Activated T-cell treated with anti-CD3 and anti-CD28 coated beads, Interleukin-2, amount 50 U/mL, for 4 hours (primary cell): ENCODE data around the gene CASZ1. TPM values are rescaled to one million over a fixed set of nuclear protein-coding genes. Genes with fewer than 3 reads are reported as not detected.

Source experiments
- ATAC-seq, 2 donors: fragments of 200-7000 bp; cut with Tn5 transposase; one replicate each; pipeline ENCODE4 v1.10.0; 2021
- DNase-seq: peaks from one replicate; pipeline ENCODE4 v3.0.0-alpha.2; 2020
- H3K27me3 Mint-ChIP-seq: one replicate; pipeline ENCODE4 v1.8.0; 2021; ENCODE audit warnings: low read depth, mixed read lengths
- H3K36me3 Mint-ChIP-seq: one replicate; pipeline ENCODE4 v1.8.0; 2022; ENCODE audit warnings: mixed read lengths; ENCODE audit not compliant: insufficient read depth
- H3K4me1 Mint-ChIP-seq: one replicate; pipeline ENCODE4 v1.8.0; 2021; ENCODE audit warnings: low read depth, mixed read lengths
- H3K4me3 Mint-ChIP-seq: one replicate; pipeline ENCODE4 v1.8.0; 2021; ENCODE audit warnings: mild to moderate bottlenecking, moderate library complexity, mixed read lengths
- H3K9me3 Mint-ChIP-seq: one replicate; pipeline ENCODE4 v1.8.0; 2021; ENCODE audit warnings: mixed read lengths
- total RNA-seq, 3 donors: library from RNA; stranded (reverse); gene quantifications; one replicate each; pipeline ENCODE4 v1.2.1, GENCODE V29; 2021

Gene CASZ1
- total RNA-seq, 3 donors from 2014 or later, result 6.9 to 11.2 (median 8.4) TPM

DNA sequence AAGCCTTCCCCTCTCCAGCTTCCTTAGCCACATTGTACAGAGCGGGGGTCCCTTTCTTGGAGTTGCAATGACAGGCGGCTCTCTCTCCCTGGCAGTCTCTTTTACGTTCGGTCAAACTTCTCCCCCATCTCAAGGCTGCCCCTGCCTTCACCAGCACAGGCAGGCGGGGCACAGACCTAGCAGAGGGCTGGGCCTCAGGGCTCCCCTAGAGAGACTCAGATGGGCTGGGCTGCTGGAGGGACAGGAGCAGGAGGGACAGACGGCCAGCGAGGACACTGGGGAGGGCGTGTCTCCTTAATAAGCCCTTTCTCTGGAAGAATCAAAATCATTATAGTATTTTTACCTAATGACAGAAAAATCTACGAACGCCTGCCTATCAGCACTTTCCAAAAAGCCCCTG, 79.6 kb downstream of the CASZ1 start:
- no peak for DNase-seq
- Mint-ChIP-seq H3K9me3 (no peaks in the 10 kb centered on the region), H3K4me1 (no peaks in the 10 kb centered on the region), H3K36me3 (no peaks in the 10 kb centered on the region), H3K27me3 (peaks cover 6% of the 10 kb centered on the region), H3K4me3 (no peak overlapping the region)
- ATAC-seq, result no peak

DNA sequence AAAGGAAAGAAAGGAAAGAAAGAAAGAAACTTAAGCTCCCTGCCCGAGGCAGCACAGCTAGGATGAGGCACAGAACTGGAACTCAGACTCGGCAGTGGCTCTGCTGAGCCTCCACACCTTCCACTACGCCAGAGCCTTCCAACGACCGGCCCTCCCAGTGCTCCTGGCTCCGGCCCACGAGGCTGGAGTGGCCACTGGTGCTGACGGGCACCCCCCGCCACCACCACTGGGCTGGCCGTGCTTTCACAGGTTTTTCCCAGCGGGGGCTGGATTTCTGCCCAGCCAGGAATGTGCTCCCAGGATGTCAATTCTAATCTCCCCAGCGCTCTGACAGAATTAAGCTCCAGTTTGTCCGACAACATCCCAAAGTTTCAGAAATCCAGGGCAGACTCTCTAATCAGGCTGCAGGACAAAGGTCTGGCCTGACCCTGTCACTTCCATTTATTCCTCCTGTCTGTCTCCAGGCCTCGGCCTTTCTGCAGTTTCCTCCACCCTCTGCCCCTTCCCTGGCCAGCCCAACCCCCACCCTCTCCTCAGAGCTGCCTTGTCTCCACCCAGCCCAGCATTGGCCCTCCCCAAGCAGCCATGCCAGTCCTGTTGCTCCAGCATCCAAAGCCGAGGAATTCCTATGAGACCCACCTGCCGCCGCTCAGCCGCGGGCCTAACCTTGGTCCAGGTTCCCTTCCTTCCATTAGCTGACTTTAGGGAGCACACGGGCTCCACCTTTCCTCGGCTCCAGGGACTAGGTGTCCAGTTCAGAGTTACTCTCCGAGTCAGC, 81.9 kb downstream of the CASZ1 start:
- Mint-ChIP-seq H3K4me1 (no peaks in the 10 kb centered on the region), H3K9me3 (no peaks in the 10 kb centered on the region), H3K27me3 (peaks cover 6% of the 10 kb centered on the region), H3K4me3 (no peak overlapping the region), H3K36me3 (no peaks in the 10 kb centered on the region)
- no peak for DNase-seq
- no peak for ATAC-seq

DNA sequence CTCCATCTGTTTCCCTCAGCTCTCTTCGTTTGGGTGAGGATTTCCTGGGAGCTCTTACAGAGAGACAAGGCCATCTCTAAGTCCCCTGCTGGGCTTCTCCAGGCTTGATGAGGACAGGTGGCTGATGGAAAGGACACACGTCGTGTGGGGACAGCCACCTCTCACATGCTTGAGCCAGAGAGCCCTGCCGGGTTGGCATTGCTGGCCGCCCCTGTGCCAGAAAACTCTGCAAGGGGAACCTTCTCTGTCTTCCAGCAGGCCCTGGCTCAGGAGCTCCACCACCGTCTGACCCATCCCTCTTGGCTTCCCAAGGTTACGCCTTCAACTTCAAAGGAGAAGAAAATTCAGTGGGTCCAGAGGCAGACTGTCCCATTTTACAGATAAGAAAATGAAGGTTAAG, 82.8 kb downstream of the CASZ1 start:
- H3K4me3 Mint-ChIP-seq, result no peak overlapping the region
- ATAC-seq, result no peak
- H3K4me1 Mint-ChIP-seq, result no peaks in the 10 kb centered on the region
- H3K36me3 Mint-ChIP-seq, result no peaks in the 10 kb centered on the region
- DNase-seq, result no peak
- H3K9me3 Mint-ChIP-seq, result no peaks in the 10 kb centered on the region
- peaks cover 6% of the 10 kb centered on the region for H3K27me3 Mint-ChIP-seq

DNA sequence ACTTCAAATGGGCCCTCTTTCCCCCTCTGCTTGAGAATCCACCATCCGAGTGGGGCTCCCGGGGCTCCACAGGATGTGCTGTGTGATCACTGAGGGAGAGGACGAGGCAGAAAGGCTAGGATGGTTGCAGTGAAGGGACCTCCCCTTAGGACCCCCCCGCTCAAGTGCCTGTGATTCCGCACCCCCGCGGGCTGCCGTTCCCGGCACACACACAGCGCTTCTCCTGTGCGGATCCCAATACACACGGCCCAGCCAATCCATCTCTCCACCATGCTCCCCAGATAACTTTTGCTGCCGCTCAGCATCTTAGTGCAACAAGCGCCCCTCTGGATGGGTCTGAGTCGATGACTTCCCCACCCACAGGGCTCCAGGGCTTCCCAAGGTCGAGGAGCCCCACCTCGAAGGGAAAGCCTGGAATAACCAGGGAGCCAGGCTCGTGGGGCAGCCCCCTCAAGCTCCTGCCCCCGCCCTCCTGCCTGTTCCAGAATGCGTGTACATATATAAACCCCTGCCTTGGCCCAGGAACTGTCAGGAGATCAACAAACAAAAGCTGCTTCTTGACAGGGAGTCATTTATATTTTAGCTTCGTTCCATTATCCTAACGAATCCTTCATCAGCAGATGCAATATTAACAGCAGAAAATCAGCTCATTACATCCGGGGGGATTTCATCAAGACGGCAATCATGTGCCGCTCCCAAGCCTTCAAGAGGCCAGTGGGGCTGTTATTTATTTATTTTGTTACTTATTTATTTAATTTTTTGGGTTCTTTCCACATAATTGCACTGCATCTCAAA, 83.7 kb downstream of the CASZ1 start:
- no peak overlapping the region for H3K4me3 Mint-ChIP-seq

DNA sequence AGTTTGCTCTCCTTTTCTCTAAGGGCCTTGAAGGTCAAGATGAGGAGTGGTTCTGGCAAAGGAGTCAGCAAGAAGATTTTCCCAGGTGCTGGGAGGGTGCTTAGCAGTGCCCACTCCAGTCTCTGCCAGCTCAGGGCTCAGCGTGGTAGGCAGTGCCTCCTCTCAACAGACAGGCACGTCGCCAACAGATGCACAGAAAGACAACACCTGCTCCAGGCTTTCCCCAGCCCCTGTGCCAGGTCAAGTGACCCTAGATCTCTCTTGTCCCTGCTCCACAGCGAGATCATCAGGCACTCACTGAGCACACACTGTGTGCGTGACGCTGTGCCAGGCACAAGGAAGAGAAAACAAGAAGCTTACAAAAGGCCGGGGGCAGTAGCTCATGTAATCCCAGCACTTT, 86.0 kb downstream of the CASZ1 start:
- peaks cover 3% of the 10 kb centered on the region for H3K27me3 Mint-ChIP-seq
- H3K4me1 Mint-ChIP-seq, result no peaks in the 10 kb centered on the region
- ATAC-seq (no peak), DNase-seq (no peak)
- no peaks in the 10 kb centered on the region for H3K9me3 Mint-ChIP-seq
- H3K4me3 Mint-ChIP-seq, result no peak overlapping the region
- H3K36me3 Mint-ChIP-seq, result no peaks in the 10 kb centered on the region

More for the DNA sequence above, 83.7 kb downstream of the CASZ1 start:
- no peak for ATAC-seq
- no peaks in the 10 kb centered on the region for H3K36me3 Mint-ChIP-seq
- DNase-seq, result no peak
- no peaks in the 10 kb centered on the region for H3K4me1 Mint-ChIP-seq
- no peaks in the 10 kb centered on the region for H3K9me3 Mint-ChIP-seq
- peaks cover 5% of the 10 kb centered on the region for H3K27me3 Mint-ChIP-seq

DNA sequence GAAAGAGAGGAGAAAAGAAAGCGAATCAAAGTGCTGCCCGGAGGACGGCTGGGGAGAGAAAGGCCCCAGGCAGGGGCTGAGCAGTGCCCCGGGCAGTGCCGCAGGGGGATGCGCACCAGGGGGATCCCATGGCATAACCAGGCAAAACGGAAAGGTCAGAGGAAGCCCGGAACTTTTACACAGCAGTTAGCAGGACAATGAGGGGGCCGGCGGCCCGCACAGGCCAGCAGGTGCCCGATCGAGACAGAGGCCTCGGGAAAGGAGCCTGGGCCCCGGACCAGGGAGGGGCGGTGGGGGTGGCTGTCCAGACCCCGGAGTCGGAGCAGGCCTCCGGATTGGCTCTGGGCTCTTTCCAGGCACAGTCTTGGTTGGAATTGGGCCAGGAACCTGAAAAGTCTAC, 86.8 kb downstream of the CASZ1 start:
- H3K36me3 Mint-ChIP-seq, result no peaks in the 10 kb centered on the region
- no peak overlapping the region for H3K4me3 Mint-ChIP-seq
- peaks cover 3% of the 10 kb centered on the region for H3K27me3 Mint-ChIP-seq
- no peaks in the 10 kb centered on the region for H3K4me1 Mint-ChIP-seq
- ATAC-seq, result no peak
- no peaks in the 10 kb centered on the region for H3K9me3 Mint-ChIP-seq
- DNase-seq, result no peak

DNA sequence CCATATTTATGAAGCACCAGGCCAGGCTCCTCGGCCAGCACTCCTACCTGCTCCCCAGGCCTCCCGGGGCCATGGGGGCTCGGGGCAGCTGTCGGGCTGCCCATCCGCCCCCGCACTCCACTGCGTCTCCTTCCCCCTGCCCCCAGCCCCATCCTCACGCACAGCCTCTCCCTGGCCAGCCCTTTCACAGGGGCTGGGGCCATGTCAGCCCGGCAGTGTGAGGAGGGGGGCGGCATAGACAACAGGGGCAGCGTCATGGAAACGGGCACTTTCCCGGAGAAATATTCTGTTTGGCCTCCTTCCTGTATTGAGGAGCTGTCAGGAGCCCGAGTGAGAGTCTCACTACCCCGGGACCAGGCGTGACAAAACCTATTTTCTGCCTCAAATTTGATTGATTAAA, 87.3 kb downstream of the CASZ1 start:
- DNase-seq, result no peak
- H3K4me1 Mint-ChIP-seq, result no peaks in the 10 kb centered on the region

DNA sequence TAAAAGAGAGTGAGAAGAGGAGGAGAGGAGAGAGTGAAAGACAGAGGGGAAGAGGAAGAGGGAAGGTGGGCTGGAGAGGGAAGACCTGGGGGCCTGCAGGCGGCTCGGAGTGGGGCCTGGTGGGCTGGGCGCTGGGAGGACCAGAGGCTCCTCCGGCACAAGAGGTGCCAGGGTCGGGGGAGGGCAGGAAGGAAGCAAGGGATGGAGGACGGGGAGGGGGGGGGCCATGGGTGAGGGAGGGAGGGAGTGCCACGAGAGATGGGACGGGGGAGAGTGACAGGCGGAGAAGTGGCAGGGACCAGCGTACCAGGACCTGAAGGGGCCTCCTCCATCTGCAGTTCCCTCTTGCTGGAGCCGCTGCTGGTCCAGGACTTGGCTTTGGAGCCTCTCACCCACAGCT, 87.7 kb downstream of the CASZ1 start:
- DNase-seq, result no peak
- H3K4me1 Mint-ChIP-seq, result no peaks in the 10 kb centered on the region
- ATAC-seq, result no peak
- no peaks in the 10 kb centered on the region for H3K36me3 Mint-ChIP-seq
- no peaks in the 10 kb centered on the region for H3K9me3 Mint-ChIP-seq
- H3K4me3 Mint-ChIP-seq, result no peak overlapping the region
- peaks cover 3% of the 10 kb centered on the region for H3K27me3 Mint-ChIP-seq

More for the DNA sequence above, 87.3 kb downstream of the CASZ1 start:
- peaks cover 3% of the 10 kb centered on the region for H3K27me3 Mint-ChIP-seq
- no peak for ATAC-seq
- no peaks in the 10 kb centered on the region for H3K36me3 Mint-ChIP-seq
- H3K9me3 Mint-ChIP-seq, result no peaks in the 10 kb centered on the region
- no peak overlapping the region for H3K4me3 Mint-ChIP-seq

DNA sequence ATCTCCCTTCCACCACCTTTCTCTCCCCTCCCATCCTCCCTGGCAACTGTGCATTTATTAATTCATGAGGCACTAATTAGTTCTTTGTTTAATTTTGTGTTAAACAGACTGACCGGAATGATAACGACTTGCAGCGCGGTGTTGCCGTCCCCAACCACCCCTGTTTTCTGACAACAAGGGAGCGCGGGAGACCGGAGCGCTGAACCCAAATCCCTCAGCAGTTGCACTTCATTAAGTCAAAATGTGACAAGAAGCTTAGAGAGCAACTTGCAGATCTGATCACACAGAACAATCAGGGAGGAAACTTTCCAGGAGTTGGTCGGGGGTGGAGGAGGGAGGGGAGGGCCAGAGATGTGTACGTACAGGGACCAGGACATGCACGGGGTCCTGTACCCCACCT, 89.2 kb downstream of the CASZ1 start:
- no peaks in the 10 kb centered on the region for H3K36me3 Mint-ChIP-seq

DNA sequence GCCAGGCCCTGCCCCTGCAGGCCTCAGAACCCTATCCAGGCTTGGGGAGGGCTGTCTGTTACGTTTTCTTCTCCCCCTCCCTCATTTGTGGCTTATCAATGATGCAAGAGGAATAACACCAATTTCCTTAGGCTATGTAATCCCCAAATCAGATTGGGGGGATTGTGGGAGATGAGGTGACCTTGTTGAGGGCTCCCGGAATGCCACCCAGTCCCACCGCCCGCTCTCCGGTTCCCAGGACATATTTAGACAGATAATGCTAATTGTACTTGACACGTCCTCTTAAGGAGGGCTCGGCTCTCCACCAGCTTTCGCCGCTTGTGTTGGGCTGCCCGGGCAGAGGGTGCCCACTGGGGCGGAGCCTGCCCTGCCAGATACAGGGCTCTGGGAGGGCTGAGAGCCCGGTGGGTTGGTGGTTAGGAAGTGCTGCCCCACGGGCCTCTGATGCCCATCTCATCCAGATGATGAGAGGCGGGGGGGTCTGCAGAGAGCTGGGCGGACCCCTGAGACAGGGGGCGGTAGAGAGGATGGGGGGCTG, 90.0 kb downstream of the CASZ1 start:
- H3K4me3 Mint-ChIP-seq, result no peak overlapping the region
- peaks cover 3% of the 10 kb centered on the region for H3K27me3 Mint-ChIP-seq
- H3K4me1 Mint-ChIP-seq, result no peaks in the 10 kb centered on the region
- DNase-seq (no peak), ATAC-seq (no peak)
- no peaks in the 10 kb centered on the region for H3K9me3 Mint-ChIP-seq
- H3K36me3 Mint-ChIP-seq, result no peaks in the 10 kb centered on the region

More for the DNA sequence above, 89.2 kb downstream of the CASZ1 start:
- Mint-ChIP-seq H3K27me3 (peaks cover 3% of the 10 kb centered on the region), H3K4me1 (no peaks in the 10 kb centered on the region), H3K4me3 (no peak overlapping the region), H3K9me3 (no peaks in the 10 kb centered on the region)
- ATAC-seq, result no peak
- no peak for DNase-seq

DNA sequence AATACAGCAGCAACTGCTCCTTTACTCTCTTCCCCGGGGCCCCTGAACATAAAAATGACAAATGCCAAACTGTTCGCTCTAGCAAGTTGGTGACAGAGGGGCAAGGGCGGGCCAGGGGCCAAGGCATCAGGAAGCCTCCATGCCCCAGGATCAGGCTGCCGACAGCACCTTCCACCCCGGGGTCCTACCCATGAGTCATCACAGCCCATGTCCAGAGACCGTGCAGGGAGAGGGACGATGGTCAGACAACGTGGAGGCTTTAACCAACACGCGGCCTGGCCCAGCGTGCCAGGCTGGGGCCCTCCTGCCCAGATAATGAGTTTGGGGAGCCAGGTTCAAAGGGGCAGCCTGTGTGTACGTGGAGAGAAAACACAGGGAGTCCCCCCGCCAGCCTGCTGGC, 90.5 kb downstream of the CASZ1 start:
- Mint-ChIP-seq H3K36me3 (no peaks in the 10 kb centered on the region), H3K27me3 (peaks cover 3% of the 10 kb centered on the region), H3K9me3 (no peaks in the 10 kb centered on the region), H3K4me1 (no peaks in the 10 kb centered on the region), H3K4me3 (no peak overlapping the region)
- no peak for ATAC-seq
- DNase-seq, result no peak

DNA sequence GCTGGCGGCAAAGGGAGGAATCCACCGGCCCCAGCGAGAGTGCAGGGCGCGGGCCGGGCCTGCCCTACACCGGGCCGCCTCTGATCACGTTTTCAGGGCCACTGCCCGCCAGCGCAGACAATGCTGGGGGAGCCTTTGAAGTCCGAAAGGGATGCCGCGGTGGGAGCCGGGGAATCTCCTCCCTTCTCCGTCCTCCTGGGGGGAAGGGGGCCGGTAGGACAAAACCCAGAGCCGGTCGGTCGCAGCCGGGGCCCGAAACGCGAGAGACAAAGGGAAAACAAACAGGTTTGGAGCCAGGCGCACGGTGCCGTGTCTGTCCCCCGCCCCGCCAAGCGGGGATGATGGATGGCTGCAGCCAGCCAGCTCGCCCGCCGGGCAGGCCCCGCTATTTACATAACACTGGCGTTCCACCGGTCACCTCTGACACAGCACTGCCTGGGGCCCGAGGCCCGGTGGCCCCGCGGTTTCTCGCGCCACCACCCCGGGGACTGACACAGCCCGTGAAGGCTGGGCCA, 92.0 kb downstream of the CASZ1 start:
- Mint-ChIP-seq H3K4me1 (no peaks in the 10 kb centered on the region), H3K36me3 (no peaks in the 10 kb centered on the region), H3K27me3 (peaks cover 3% of the 10 kb centered on the region), H3K4me3 (no peak overlapping the region), H3K9me3 (no peaks in the 10 kb centered on the region)
- DNase-seq, result no peak
- ATAC-seq, result no peak

DNA sequence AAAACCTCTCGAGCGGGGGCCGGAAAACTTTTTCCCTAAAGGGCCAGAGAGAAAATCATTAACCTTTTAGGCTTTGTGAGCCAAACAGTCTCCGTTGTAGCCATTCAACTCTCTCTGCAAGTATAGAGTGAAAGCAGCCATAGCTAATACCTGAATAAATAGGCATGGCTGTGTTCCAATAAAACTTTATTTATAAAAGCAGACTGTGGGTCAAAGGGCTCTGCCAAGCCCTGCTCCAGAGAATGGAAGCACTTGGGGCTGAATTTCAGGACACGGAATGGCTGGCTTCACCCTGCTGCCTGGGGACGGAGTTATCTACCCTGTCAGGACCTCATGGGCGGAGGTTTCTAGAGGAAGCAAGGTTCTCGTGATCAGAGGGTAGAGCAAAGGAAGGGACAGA, 92.7 kb downstream of the CASZ1 start:
- no peak for ATAC-seq
- H3K9me3 Mint-ChIP-seq, result no peaks in the 10 kb centered on the region
- H3K4me3 Mint-ChIP-seq, result no peak overlapping the region
- no peak for DNase-seq
- no peaks in the 10 kb centered on the region for H3K4me1 Mint-ChIP-seq
- peaks cover 3% of the 10 kb centered on the region for H3K27me3 Mint-ChIP-seq
- H3K36me3 Mint-ChIP-seq, result no peaks in the 10 kb centered on the region

DNA sequence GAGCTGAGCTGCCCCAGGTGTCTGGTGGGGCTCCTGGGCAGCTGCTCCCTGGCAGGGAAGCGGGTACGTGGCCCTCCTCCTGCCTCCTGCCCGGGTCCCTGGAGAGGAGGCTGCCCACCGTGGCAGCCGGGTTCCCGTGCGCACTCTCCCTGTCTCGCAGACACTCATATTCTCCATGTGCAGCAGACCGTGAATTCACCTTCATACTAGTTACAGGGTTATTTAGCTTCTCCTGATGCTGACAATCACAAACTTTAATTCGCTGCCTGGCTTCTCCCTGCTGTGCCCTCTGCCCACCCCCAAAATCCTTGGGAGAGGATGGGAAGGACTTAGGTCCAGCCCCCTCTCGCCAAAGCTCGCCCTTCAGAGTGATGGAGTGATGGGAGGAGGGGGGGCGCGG, 95.3 kb downstream of the CASZ1 start:
- peaks cover 7% of the 10 kb centered on the region for H3K4me1 Mint-ChIP-seq
- H3K36me3 Mint-ChIP-seq, result no peaks in the 10 kb centered on the region
- no peak overlapping the region for H3K4me3 Mint-ChIP-seq
- ATAC-seq (no peak), DNase-seq (no peak)
- H3K27me3 Mint-ChIP-seq, result no peaks in the 10 kb centered on the region
- no peaks in the 10 kb centered on the region for H3K9me3 Mint-ChIP-seq

DNA sequence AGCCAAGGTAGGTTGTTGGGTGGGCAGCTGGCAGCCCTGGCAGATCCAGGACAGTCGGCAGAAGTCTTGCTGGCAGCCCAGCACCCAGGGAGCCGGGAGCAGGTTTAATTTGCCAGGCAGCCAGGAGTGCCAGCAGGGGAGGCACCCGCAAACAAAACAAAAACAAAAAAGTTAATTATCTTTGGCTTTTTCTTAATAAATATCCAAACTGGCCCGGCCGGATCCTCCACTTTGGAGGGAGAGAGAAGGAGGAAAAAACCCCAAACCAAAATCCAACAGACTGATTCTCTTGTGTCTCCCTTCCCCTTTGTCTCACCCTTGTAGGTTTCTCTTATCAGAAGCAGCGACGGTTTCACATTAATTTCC, 97.0 kb downstream of the CASZ1 start:
- DNase-seq (no peak), ATAC-seq (no peak)
- Mint-ChIP-seq H3K4me3 (no peak overlapping the region), H3K9me3 (no peaks in the 10 kb centered on the region), H3K36me3 (no peaks in the 10 kb centered on the region), H3K4me1 (peaks cover 9% of the 10 kb centered on the region), H3K27me3 (no peaks in the 10 kb centered on the region)
